Right ventricle myocardium inferior (tissue), 1 donor: Measurements from ENCODE around the gene ARRDC3. TPM values are rescaled to one million over a fixed set of nuclear protein-coding genes. Genes with fewer than 3 reads are reported as not detected.
A peak's percentile ranks its signal among the peaks of the same experiment; 100 is the strongest.
"Not testable (repeated sequence)": the region's sequence is repeated elsewhere in the genome, so short reads cannot be mapped to it uniquely, and the experiment has no call there.

Source experiments
- ATAC-seq: fragments of 200-7000 bp; cut with Tn5 transposase; one replicate; pipeline ENCODE4 v1.9.1; 2020; ENCODE audit warnings: mild to moderate bottlenecking, moderate library complexity
- DNase-seq: peaks from one replicate; pipeline ENCODE4 v3.0.0; 2021; ENCODE audit errors: missing footprints
- intact Hi-C: fragments of 100-400 bp; cut with DNase I; formaldehyde crosslinking; loops from one replicate; pipeline ENCODE4 v1.11.0; 2022
- total RNA-seq: library from RNA; stranded (reverse); fragmentation: NEBNext Ultra II Directional; extraction: Animal tissue kit (Norgen Biotek cat#: 25700); gene quantifications from one replicate; pipeline ENCODE4 v1.2.1, GENCODE V29; 2021
- donor health status: DM: no; HTN: yes; CAD: no; lungs with severe emphysema.

Gene ARRDC3
- total RNA-seq, 1 donor from 2014 or later, result 19.9 TPM

GRCh38 chr5:91389555-91389954 is 6.4 kb upstream of the ARRDC3 start:
- intact Hi-C loops, DNase-seq, ATAC-seq: not testable (repeated sequence)

GRCh38 chr5:91388362-91388761 is 5.2 kb upstream of the ARRDC3 start:
- intact Hi-C loops, result no loop called here

GRCh38 chr5:91386120-91386519 is 3.0 kb upstream of the ARRDC3 start:
- no peak for DNase-seq
- no peak for ATAC-seq

More at GRCh38 chr5:91388362-91388761, 5.2 kb upstream of the ARRDC3 start:
- DNase-seq, result no peak
- ATAC-seq, result no peak

GRCh38 chr5:91385596-91385995 is 2.5 kb upstream of the ARRDC3 start:
- intact Hi-C loops, result loop anchor here (1.0 to 2.0 kb wide), 2 partner anchors 159 to 453 kb away; no protein-coding TSS in a partner anchor
- DNase-seq, ATAC-seq: not testable (repeated sequence)

More at GRCh38 chr5:91386120-91386519, 3.0 kb upstream of the ARRDC3 start:
- intact Hi-C loops, result no loop called here

GRCh38 chr5:91384671-91385430 is 1.7 kb upstream of the ARRDC3 start:
- ATAC-seq (no peak), DNase-seq (no peak)
- intact Hi-C loops, result loop anchor here (1.0 to 2.0 kb wide), 2 partner anchors 158 to 453 kb away; no protein-coding TSS in a partner anchor

GRCh38 chr5:91383956-91384300 is 811 bp upstream of the ARRDC3 start:
- DNase-seq (no peak), ATAC-seq (no peak)

GRCh38 chr5:91382530-91383026 is 539 bp downstream of the ARRDC3 start:
- ATAC-seq, result no peak
- DNase-seq, result peak; percentile 66
- intact Hi-C loops, result loop anchor here (1.0 kb wide), 2 partner anchors 102 to 281 kb away; no protein-coding TSS in a partner anchor

More at GRCh38 chr5:91383956-91384300, 811 bp upstream of the ARRDC3 start:
- intact Hi-C loops, result loop anchor here (1.0 to 2.0 kb wide), 3 partner anchors 104 to 283 kb away; no protein-coding TSS in a partner anchor

GRCh38 chr5:91381774-91382359 is 1.2 kb downstream of the ARRDC3 start:
- DNase-seq (peak; percentile 74), ATAC-seq (no peak)
- intact Hi-C loops, result no loop called here

GRCh38 chr5:91381239-91381773 is 1.8 kb downstream of the ARRDC3 start:
- DNase-seq, result no peak
- ATAC-seq, result no peak
- intact Hi-C loops, result no loop called here

GRCh38 chr5:91380491-91381238 is 2.5 kb downstream of the ARRDC3 start:
- peak; percentile 100 for DNase-seq
- intact Hi-C loops, result loop anchor here (1.0 kb wide), 1 partner anchor 66 kb away; no protein-coding TSS in a partner anchor
- peak; percentile 87 for ATAC-seq

GRCh38 chr5:91379914-91380490 is 3.1 kb downstream of the ARRDC3 start:
- peak; percentile 82 for ATAC-seq
- intact Hi-C loops, result loop anchor here (1.0 kb wide), 1 partner anchor 66 kb away; no protein-coding TSS in a partner anchor
- DNase-seq, result peak; percentile 99

- no peak for ATAC-seq
- DNase-seq, result no peak
- intact Hi-C loops, result no loop called here
Measured at GRCh38 chr5:91379246-91379913, 3.7 kb downstream of the ARRDC3 start.

- intact Hi-C loops, result no loop called here
- DNase-seq, result no peak
- no peak for ATAC-seq
Measured at GRCh38 chr5:91378752-91379211, 4.3 kb downstream of the ARRDC3 start.

- intact Hi-C loops, result no loop called here
- no peak for DNase-seq
- no peak for ATAC-seq
Measured at GRCh38 chr5:91374893-91375520, 8.1 kb downstream of the ARRDC3 start.

- ATAC-seq (no peak), DNase-seq (no peak)
- intact Hi-C loops, result no loop called here
Measured at GRCh38 chr5:91373600-91373999, 9.5 kb downstream of the ARRDC3 start.

GRCh38 chr5:91373006-91373405 is 10.1 kb downstream of the ARRDC3 start:
- no peak for DNase-seq
- no peak for ATAC-seq
- intact Hi-C loops, result no loop called here

GRCh38 chr5:91369480-91369879 is 13.6 kb downstream of the ARRDC3 start:
- no peak for DNase-seq
- ATAC-seq, result no peak
- intact Hi-C loops, result no loop called here
